Smooth muscle cell (in vitro differentiated cells): ENCODE measurements around the gene CDH15. TPM values are rescaled to one million over a fixed set of nuclear protein-coding genes. Genes with fewer than 3 reads are reported as not detected.

Experiments
- DNase-seq: peaks from one replicate; lab custom pipeline; 2025; ENCODE audit not compliant: unreplicated experiment; lab: John Stamatoyannopoulos, UW
- H2AFZ ChIP-seq: fragments of 200-600 bp; sonication (generic); 2 replicates; pipeline ENCODE4 v1.6.0; 2016; ENCODE audit warnings: antibody characterized with exemption, low read depth, mild to moderate bottlenecking
- H3F3A ChIP-seq: fragments of 200-600 bp; sonication (generic); 2 replicates; pipeline ENCODE4 v1.6.0; 2017; ENCODE audit warnings: antibody characterized with exemption, low read depth
- H3K27ac ChIP-seq: fragments of 200-600 bp; sonication (generic); 2 replicates; pipeline ENCODE4 v1.5.1; 2016; ENCODE audit warnings: low read depth, mild to moderate bottlenecking
- H3K27me3 ChIP-seq: fragments of 200-600 bp; sonication (generic); 2 replicates; pipeline ENCODE4 v1.6.1; 2016; ENCODE audit warnings: low read depth, mild to moderate bottlenecking
- H3K36me3 ChIP-seq: fragments of 200-600 bp; sonication (generic); 2 replicates; pipeline ENCODE4 v1.5.1; 2016; ENCODE audit warnings: low read depth
- H3K4me1 ChIP-seq: fragments of 200-600 bp; sonication (generic); 2 replicates; pipeline ENCODE4 v1.5.1; 2016; ENCODE audit warnings: low read depth
- H3K4me2 ChIP-seq: fragments of 200-600 bp; sonication (generic); 2 replicates; pipeline ENCODE4 v1.6.0; 2016; ENCODE audit warnings: mild to moderate bottlenecking
- H3K4me3 ChIP-seq: fragments of 200-600 bp; sonication (generic); 2 replicates; pipeline ENCODE4 v1.5.1; 2016; ENCODE audit warnings: mild to moderate bottlenecking
- H3K79me2 ChIP-seq: fragments of 200-600 bp; sonication (generic); 2 replicates; pipeline ENCODE4 v1.6.0; 2016; ENCODE audit warnings: low read depth, mild to moderate bottlenecking
- H3K9ac ChIP-seq: fragments of 200-600 bp; sonication (generic); 2 replicates; pipeline ENCODE4 v1.6.0; 2016; ENCODE audit warnings: low read depth
- H3K9me3 ChIP-seq: fragments of 200-600 bp; sonication (generic); replicated peaks from 2 replicates; pipeline ENCODE4 v1.5.1; 2016; ENCODE audit warnings: low read depth
- H4K20me1 ChIP-seq: fragments of 200-600 bp; sonication (generic); 2 replicates; pipeline ENCODE4 v1.6.0; 2016; ENCODE audit warnings: low read depth
- WGBS: methylation state at CpG from one replicate; pipeline ENCODE4 v1.1.7; 2016; ENCODE audit warnings: low lambda C conversion rate; 5-methylcytosine and 5-hydroxymethylcytosine counted together
- polyA plus RNA-seq: library from polyadenylated mRNA; unstranded; fragments of >200 nt; fragmentation: Nextera tagmentation; extraction: Ambion mirVana; gene quantifications from 2 replicates; pipeline ENCODE4 v1.2.1, GENCODE V29; 2016
- total RNA-seq: library from RNA; depleted of rRNA; stranded (reverse); fragments of >200 nt; gene quantifications from 2 replicates; pipeline ENCODE4 v1.2.3, GENCODE V29; 2014
- TF ChIP-seq, protein P1 (sequence below): fragments of 200-600 bp; sonication (generic); IDR thresholded peaks from 2 replicates; pipeline ENCODE4 v1.5.1; 2017; ENCODE audit warnings: borderline replicate concordance, mild to moderate bottlenecking, antibody characterized with exemption; ENCODE audit not compliant: insufficient read depth, poor library complexity, severe bottlenecking

The CDH15 gene
- total and polyA plus RNA-seq, 2 experiments from 2014 or later: 0.36 to 1.4 TPM

- no peaks in the 10 kb centered on the region for H4K20me1 ChIP-seq
- H2AFZ ChIP-seq: no peak overlapping the region
- no peak overlapping the region for H3K4me3 ChIP-seq
- no peaks in the 10 kb centered on the region for H3K79me2 ChIP-seq
- TF ChIP-seq, protein P1, sequence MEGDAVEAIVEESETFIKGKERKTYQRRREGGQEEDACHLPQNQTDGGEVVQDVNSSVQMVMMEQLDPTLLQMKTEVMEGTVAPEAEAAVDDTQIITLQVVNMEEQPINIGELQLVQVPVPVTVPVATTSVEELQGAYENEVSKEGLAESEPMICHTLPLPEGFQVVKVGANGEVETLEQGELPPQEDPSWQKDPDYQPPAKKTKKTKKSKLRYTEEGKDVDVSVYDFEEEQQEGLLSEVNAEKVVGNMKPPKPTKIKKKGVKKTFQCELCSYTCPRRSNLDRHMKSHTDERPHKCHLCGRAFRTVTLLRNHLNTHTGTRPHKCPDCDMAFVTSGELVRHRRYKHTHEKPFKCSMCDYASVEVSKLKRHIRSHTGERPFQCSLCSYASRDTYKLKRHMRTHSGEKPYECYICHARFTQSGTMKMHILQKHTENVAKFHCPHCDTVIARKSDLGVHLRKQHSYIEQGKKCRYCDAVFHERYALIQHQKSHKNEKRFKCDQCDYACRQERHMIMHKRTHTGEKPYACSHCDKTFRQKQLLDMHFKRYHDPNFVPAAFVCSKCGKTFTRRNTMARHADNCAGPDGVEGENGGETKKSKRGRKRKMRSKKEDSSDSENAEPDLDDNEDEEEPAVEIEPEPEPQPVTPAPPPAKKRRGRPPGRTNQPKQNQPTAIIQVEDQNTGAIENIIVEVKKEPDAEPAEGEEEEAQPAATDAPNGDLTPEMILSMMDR: no peak
- H3K9ac ChIP-seq: no peak overlapping the region
- no peaks in the 10 kb centered on the region for H3K27me3 ChIP-seq
- no peak overlapping the region for H3K27ac ChIP-seq
- H3K4me1 ChIP-seq: no peaks in the 10 kb centered on the region
- H3K4me2 ChIP-seq: no peak overlapping the region
- H3F3A ChIP-seq: no peaks in the 10 kb centered on the region
- H3K36me3 ChIP-seq: peaks cover 26% of the 10 kb centered on the region
- no peak for DNase-seq
- peaks cover 4% of the 10 kb centered on the region for H3K9me3 ChIP-seq
- 98% methylated on average over 16 of the region's 16 CpGs for WGBS
These were observed 62.3 kb downstream of the CDH15 start for GRCh38 chr16:89233678-89234490.

GRCh38 chr16:89237733-89238132 lies 66.2 kb downstream of the CDH15 start:
- Histone ChIP-seq H3K27ac (no peak overlapping the region), H3K4me3 (no peak overlapping the region), H3K27me3 (no peaks in the 10 kb centered on the region), H3K79me2 (no peaks in the 10 kb centered on the region), H4K20me1 (no peaks in the 10 kb centered on the region), H2AFZ (no peak overlapping the region), H3K4me1 (no peaks in the 10 kb centered on the region), H3K9ac (no peak overlapping the region), H3K4me2 (no peak overlapping the region), H3K36me3 (peaks cover 6% of the 10 kb centered on the region), H3K9me3 (no peaks in the 10 kb centered on the region), H3F3A (peaks cover 8% of the 10 kb centered on the region)
- TF ChIP-seq, protein P1: no peak
- WGBS: 91% methylated on average over 3 of the region's 3 CpGs
- DNase-seq: no peak

DNA sequence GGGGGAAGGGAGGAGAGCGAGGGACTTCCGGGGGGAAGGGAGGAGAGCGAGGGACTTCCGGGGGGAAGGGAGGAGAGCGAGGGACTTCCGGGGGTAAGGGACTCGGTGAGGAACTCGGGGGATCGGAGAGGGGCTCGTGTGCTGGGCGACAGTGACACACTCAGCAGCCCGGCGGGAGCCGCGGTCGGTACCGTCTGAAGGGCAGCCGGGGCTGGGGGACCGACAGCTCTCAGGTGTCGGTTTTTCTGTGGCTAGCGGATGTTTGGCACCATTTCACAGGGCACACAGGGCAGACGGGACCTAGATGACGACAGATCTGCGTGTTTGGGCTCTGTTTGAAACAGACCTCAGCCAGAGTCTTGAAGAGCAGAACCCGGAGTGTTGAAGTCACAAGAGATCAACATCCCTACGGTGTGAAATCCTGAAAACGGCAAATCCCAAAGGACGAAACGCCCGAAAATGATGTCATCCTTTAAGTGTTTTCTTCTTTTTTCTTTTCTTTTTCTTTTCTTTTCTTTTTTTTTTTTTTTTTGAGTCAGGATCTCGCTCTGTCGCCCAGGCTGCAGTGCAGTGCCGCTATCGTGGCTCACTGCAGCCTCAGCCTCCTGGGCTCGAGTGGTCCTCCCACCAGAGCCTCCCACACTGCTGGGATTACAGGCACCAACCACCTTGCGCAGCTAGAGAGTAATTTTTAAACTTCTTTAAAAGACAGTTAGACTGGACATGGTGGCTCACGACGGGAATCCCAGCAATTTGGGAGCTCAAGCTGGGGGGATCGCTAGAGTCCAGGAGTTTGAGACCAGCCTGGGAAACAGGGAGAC lies 69.8 kb downstream of the CDH15 start:
- TF ChIP-seq, protein P1: no peak
- H3F3A ChIP-seq: peaks cover 10% of the 10 kb centered on the region
- H3K79me2 ChIP-seq: no peaks in the 10 kb centered on the region
- H2AFZ ChIP-seq: peak overlapping the region; percentile 52
- peak overlapping the region; percentile 88 for H3K4me2 ChIP-seq
- H3K36me3 ChIP-seq: no peaks in the 10 kb centered on the region
- H3K9me3 ChIP-seq: no peaks in the 10 kb centered on the region
- no peaks in the 10 kb centered on the region for H3K4me1 ChIP-seq
- DNase-seq: peak; percentile 46
- WGBS: 9% methylated on average over 27 of the region's 39 CpGs
- H3K9ac ChIP-seq: peak overlapping the region; percentile 96
- H3K27me3 ChIP-seq: no peaks in the 10 kb centered on the region
- peak overlapping the region; percentile 72 for H3K4me3 ChIP-seq
- peak overlapping the region; percentile 98 for H3K27ac ChIP-seq
- no peaks in the 10 kb centered on the region for H4K20me1 ChIP-seq
